Measurements from ENCODE around the gene CACNB3.

Gene CACNB3

GRCh38 chr12:48826209-48826855 lies 8.0 kb downstream of the CACNB3 start:
- TF ChIP-seq, protein P1, sequence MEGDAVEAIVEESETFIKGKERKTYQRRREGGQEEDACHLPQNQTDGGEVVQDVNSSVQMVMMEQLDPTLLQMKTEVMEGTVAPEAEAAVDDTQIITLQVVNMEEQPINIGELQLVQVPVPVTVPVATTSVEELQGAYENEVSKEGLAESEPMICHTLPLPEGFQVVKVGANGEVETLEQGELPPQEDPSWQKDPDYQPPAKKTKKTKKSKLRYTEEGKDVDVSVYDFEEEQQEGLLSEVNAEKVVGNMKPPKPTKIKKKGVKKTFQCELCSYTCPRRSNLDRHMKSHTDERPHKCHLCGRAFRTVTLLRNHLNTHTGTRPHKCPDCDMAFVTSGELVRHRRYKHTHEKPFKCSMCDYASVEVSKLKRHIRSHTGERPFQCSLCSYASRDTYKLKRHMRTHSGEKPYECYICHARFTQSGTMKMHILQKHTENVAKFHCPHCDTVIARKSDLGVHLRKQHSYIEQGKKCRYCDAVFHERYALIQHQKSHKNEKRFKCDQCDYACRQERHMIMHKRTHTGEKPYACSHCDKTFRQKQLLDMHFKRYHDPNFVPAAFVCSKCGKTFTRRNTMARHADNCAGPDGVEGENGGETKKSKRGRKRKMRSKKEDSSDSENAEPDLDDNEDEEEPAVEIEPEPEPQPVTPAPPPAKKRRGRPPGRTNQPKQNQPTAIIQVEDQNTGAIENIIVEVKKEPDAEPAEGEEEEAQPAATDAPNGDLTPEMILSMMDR (IDR thresholded peaks at IDR 0.05; ENCODE audit: low read depth, low read length): no peak
- H3K4me3 ChIP-seq (replicated peaks in 1 of 2; ENCODE audit: low read depth in 2 of 2, low read length in 2 of 2): no peak overlapping the region
- no peak for DNase-seq (ENCODE audit: low read depth in 2 of 2)

GRCh38 chr12:48827026-48827425 lies 8.7 kb downstream of the CACNB3 start:
- TF ChIP-seq, protein P1 (IDR thresholded peaks at IDR 0.05; ENCODE audit: low read depth, low read length): no peak
- DNase-seq (ENCODE audit: low read depth in 2 of 2): no peak
- H3K4me3 ChIP-seq (replicated peaks in 1 of 2; ENCODE audit: low read depth in 2 of 2, low read length in 2 of 2): no peak overlapping the region

DNA sequence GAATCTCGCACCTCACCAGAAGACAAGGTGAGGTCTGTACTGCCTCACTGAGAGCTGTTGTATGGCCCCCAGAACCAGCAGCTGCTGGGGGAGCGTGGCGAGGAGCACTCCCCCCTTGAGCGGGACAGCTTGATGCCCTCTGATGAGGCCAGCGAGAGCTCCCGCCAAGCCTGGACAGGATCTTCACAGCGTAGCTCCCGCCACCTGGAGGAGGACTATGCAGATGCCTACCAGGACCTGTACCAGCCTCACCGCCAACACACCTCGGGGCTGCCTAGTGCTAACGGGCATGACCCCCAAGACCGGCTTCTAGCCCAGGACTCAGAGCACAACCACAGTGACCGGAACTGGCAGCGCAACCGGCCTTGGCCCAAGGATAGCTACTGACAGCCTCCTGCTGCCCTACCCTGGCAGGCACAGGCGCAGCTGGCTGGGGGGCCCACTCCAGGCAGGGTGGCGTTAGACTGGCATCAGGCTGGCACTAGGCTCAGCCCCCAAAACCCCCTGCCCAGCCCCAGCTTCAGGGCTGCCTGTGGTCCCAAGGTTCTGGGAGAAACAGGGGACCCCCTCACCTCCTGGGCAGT lies 9.3 kb downstream of the CACNB3 start:
- no peak overlapping the region for H3K4me3 ChIP-seq (replicated peaks in 1 of 2; ENCODE audit: low read depth in 2 of 2, low read length in 2 of 2)
- TF ChIP-seq, protein P1 (IDR thresholded peaks at IDR 0.05; ENCODE audit: low read depth, low read length): no peak
- no peak for DNase-seq (ENCODE audit: low read depth in 2 of 2)

DNA sequence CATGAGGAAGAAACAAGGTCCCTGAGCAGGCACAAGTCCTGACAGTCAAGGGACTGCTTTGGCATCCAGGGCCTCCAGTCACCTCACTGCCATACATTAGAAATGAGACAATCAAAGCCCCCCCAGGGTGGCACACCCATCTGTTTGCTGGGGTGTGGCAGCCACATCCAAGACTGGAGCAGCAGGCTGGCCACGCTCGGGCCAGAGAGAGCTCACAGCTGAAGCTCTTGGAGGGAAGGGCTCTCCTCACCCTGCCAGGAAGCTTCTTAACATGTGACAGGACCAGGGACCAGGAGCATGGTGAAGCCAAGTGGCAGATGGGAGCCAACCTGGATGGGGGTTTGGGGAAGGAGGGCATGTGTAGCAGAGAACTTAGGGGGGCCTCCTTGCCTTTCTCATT lies 10.0 kb downstream of the CACNB3 start:
- DNase-seq (ENCODE audit: low read depth in 2 of 2): no peak
- H3K4me3 ChIP-seq (replicated peaks in 1 of 2; ENCODE audit: low read depth in 2 of 2, low read length in 2 of 2): no peak overlapping the region
- TF ChIP-seq, protein P1 (IDR thresholded peaks at IDR 0.05; ENCODE audit: low read depth, low read length): no peak

DNA sequence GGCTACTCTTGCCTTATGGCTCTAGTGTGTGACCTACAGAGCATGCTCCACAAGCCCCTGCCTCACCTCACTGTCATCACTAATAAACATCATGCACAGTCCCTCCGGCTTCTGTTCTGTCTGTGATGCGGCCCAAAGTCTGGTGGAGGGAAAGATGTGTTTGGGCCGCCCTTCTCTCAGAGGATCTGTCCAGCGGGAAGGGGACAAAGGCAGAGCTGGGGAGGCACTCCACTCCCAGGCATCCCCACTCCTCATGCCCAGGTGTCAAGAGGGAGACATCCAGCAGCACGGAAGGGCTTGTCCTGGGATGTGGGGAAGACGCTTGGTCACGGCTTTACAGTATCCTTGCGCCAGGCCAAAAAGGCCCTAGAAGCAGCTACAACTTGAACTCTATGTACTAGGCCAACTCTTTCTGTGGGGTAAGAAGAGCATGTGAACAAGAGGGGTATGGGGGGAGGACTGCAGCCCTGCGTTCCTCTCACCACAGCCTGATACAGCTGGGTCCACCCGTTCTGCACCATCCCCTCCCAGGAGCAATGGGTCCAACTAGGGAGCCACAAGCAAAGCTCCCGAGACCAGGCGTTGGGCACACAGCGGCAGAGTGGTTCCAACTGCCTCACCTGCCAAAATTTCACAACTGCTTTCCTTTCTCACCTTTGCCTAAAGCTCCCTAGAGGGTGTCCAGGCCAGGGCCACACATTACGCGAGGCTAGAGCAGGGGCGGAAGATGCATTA lies 10.7 kb downstream of the CACNB3 start:
- H3K4me3 ChIP-seq (replicated peaks in 1 of 2; ENCODE audit: low read depth in 2 of 2, low read length in 2 of 2): no peak overlapping the region
- DNase-seq (ENCODE audit: low read depth in 2 of 2): no peak
- TF ChIP-seq, protein P1 (IDR thresholded peaks at IDR 0.05; ENCODE audit: low read depth, low read length): no peak

DNA sequence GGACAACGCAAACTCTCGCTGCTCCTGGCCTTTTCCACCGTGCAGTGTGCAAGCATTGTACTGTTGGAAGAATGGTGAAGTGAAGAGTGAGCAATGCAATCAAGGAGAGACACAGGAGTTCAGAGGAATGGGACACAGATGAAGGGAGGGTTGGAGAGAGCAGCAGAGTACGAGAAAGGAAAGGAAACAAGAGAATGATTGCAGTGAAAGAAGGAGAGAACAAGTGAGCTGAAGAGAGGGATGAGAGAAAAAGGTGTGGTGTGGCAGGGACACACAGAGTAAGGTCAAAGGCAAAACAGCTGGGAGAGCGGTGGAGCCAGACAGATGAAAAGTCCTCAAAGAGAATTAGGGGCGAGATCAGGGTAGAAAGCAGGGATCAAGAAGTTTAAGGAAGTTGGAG lies 13.0 kb downstream of the CACNB3 start:
- H3K4me3 ChIP-seq (replicated peaks in 1 of 2; ENCODE audit: low read depth in 2 of 2, low read length in 2 of 2): no peak overlapping the region
- TF ChIP-seq, protein P1 (IDR thresholded peaks at IDR 0.05; ENCODE audit: low read depth, low read length): no peak
- no peak for DNase-seq (ENCODE audit: low read depth in 2 of 2)

All from cardiac fibroblast (primary cell).